RCC 7860 (cell line): Measurements from ENCODE around the gene LCN10.

Experiments
- DNase-seq: peaks from one replicate; pipeline ENCODE4 v3.0.0-alpha.2; 2015; ENCODE audit warnings: low spot score
- FAIRE-seq: peaks from 2 replicates; lab custom pipeline; 2012; peaks lifted over from hg19 to GRCh38; lab: Jason Lieb, UNC

The LCN10 gene

DNA sequence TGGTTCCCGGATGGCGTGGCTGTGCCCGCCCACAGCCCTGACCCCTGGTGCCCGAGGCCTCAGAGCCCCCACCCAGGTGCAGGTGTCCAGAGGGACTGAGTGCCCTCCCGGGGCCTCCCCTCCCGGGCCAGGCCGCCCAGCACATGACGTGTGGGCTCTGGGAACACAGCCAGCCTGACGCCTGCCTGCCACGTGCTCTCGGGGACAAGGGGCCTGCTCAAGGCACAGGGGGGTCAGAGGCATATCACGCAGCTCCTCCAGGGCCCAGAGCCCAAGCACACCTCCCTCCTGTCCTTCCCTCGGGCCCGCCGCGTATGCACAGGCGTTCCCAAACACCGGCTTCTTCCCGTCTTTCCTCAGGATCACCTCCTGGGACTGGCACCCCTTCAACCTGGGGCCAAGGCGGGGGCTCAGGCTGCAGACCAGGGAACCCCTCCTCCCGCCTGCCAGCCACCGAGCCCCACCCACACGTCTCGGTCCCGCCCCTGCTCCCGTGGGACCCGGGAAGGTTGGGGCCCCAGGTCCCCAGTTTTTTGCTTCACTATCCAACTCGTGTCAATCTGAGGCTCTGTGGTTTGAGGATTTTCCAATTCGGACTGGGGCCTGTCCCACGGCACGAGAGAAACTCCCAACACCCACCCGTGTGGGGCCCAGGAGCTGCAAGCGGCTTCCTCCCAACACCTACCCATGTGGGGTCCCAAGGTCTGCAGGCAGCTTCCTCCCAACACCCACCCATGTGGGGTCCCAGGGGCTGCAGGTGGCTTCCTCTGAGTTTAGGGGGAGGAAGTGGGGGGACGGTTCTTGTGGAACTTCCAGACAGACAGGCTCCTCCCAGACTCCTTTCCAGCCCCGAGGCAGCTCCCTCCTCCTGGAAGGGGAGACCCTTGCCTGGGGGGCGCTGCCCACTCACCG is 1.5 kb downstream of the LCN10 start:
- DNase-seq (no peak), FAIRE-seq (no peak)

DNA sequence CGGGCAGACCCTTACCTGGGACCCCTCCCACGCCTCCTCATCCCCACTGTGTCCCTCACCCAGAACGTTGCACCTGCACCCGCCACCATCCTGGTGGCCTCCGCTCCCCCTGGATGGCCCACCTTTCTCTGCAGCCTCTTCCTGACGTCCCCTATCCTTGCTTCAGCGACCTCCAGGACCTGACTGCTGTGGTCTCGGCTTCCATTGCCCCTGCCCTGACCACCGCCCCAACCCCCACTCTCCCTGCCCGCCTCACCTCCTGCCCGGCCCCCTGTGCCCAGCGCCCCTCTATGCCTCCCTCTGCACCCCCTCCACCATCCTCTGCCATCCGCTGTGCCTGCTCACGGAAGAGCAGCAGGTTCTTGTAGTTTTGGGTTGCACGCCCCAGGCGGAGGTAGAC is 2.2 kb downstream of the LCN10 start:
- FAIRE-seq, result no peak
- DNase-seq, result no peak

DNA sequence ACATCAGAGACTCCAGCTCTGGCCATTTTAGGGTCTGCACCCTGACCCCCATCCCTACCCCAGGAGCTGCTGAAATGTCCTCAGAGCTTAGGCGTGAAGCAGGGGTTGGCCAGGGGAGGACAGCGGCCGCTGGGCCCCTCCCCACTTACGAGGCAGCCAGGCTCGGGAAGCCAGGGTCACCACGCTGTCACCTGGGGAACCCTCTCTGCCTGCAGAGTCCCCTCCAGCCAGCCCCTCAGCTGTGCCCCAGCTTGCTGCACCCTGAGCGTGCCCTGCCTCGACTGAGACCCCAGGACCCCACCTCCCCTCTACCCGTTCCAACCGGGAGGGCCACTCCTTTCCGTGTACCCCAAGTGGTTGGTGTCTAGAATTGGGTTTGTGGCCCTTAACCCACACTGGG is 2.7 kb downstream of the LCN10 start:
- no peak for FAIRE-seq
- DNase-seq, result no peak

DNA sequence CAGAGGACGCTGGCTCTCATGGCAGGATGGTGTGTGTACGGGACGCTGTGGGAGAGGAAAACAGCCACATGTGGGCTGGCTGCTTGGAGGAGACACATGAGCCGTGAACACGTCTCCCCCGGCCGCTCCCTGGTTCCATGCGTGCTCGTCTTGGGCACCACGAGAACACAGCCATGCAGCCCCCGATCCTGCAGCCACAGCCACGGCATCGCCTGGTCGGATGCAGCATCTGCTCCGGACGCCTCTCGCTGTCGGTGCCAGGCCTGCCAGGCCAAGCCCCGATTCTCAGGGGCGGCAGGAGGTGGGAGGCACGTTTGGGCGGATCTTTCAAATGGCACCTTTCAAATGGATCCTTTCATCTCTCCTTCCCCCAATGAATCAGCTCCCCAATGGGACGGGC is 3.2 kb downstream of the LCN10 start:
- DNase-seq (no peak), FAIRE-seq (no peak)

GRCh38 chr9:136738960-136739359 is 3.8 kb downstream of the LCN10 start:
- FAIRE-seq, result no peak

GRCh38 chr9:136735812-136736480 is 6.8 kb downstream of the LCN10 start:
- FAIRE-seq, result no peak
- no peak for DNase-seq

More at GRCh38 chr9:136738960-136739359, 3.8 kb downstream of the LCN10 start:
- no peak for DNase-seq

DNA sequence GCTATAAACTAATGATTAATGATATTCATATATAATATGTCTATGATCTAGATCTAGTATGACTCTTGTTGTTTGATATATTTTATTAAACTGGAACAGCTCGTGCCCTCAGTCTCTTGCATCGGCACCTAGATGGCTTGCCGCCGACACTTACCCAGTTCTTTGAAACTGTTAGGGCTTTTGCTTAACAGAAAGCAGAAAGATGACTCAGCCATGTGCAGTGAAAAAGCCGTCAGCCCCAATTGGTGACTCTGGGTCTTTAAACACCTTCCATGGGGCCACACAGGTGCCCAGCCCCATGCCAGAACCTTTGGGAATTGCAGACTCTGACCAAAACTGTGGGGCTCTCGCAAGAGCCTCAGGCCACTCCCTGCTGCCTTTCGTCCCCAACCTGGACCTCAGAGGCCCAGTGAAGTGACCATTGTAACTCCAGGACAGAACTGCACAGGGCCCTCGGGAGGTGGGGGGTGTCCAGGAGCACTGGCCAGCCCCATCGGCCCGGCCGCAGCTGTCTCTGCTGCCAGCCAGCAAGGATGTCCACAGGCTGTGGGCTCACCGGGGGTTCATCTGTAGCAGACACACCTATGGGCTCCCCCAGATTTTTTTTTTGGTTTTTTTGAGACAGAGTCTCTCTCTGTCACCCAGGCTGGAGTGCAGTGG is 7.8 kb downstream of the LCN10 start:
- FAIRE-seq (no peak), DNase-seq (no peak)

- no peak for DNase-seq
- no peak for FAIRE-seq
Observed at GRCh38 chr9:136733611-136734010, 9.1 kb downstream of the LCN10 start.

DNA sequence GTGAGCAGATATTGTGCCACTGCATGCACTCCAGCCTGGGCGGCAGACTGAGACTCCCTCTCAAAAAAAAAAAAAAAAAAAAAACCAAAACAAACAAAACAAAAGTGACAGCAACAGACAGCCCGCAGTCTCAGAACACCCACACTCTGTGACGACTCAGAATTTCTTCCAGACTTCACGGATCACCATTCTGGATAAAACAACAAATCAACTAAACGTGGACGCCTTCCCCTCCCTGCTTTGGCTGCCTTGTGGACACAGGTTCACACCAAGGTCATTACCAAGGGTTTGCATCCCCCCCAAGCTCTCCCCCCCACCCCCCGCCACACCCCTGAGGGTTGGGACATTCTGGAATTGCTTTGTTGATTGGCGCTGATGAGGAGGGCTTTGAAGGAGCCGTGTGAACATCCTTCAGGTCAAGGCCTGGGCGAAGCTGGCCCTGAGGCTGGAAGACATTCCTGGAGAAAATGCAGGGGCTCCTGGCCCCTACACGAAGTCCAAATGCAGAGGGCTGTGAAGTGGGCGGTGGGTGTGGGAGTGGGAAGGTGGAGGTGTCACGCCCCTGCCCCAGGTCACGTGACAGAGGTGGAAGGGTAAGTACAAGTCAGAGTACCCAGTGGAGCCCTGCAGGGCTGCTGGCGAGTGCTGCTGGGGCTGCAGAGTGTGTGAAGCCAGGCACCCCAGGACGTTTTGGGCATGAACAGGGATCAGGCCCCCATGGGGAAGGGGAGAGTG is 10.1 kb downstream of the LCN10 start:
- FAIRE-seq (no peak), DNase-seq (no peak)

GRCh38 chr9:136729926-136730325 is 12.8 kb downstream of the LCN10 start:
- no peak for FAIRE-seq
- no peak for DNase-seq

DNA sequence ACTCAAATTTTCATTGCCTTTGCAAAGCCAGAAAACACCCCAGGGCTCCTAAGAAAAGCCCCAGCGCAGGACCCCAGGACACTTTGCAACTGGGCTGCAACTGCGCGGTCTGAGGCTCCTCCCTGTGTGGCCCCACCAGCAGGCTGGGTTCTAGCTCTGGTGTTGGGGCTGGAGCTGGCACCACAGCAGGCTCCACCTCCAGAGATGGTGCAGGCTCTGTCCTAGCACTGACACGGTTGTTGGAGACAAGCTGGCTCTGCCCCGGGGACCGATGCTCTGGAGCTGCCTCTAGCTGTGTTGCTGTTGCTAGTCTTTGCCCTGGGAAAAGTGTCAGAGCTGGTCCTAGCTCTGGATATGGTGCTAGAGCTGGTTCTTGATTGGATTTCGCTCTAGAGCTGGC is 13.6 kb downstream of the LCN10 start:
- FAIRE-seq (no peak), DNase-seq (no peak)

DNA sequence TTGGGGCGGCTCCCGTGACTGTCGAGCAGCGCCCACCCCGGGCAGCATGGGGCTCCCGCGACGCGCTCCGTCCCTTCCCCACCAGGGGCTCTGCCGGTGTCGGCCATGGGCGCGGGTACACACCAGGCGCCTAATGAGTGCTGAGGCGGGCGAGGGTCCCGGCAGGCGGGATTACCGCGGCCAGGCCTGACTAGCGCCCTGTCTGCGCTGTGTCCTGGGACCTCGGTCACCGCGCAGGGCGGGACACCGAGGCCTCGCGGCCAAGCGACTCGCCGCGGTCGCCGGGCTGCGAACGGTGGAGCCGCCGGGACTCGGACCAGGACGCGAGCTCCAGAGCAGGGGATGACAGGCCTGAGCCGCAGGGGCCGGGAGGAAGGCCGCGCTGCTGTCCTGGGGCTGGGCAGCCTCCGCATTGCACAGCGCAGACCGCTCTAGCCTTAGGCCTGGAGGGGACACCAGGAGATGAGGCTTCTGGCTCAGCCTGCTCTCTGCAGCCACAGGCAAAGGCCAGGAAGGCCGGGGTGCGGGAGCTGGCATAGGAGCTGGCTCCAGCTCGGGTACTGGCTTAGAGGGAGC is 14.1 kb downstream of the LCN10 start:
- DNase-seq (peak; percentile 8), FAIRE-seq (no peak)

DNA sequence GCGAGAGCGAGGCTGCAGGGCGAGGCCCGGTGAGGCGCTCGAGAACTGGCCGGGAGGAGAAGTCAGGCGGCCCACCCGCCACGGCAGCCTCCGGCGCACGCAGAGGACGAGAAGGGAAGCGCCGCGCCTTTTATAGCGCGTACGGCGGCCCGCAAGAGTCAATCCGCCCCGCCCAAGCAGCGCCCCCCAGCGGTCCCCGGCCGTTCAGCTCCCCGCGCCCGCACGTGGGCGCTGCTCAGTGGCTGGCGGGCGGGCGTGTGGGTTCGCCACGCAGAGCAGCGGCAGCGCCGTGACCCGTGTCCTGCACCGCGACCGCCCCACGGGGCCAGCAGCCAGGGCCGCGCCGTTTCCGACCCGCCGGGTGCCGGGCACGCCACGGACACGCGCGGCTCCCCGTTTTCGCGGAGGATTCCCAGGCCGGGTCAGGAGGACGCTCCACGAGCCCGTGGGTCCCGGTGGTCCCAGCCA is 14.6 kb downstream of the LCN10 start:
- no peak for FAIRE-seq
- peak; percentile 75 for DNase-seq

DNA sequence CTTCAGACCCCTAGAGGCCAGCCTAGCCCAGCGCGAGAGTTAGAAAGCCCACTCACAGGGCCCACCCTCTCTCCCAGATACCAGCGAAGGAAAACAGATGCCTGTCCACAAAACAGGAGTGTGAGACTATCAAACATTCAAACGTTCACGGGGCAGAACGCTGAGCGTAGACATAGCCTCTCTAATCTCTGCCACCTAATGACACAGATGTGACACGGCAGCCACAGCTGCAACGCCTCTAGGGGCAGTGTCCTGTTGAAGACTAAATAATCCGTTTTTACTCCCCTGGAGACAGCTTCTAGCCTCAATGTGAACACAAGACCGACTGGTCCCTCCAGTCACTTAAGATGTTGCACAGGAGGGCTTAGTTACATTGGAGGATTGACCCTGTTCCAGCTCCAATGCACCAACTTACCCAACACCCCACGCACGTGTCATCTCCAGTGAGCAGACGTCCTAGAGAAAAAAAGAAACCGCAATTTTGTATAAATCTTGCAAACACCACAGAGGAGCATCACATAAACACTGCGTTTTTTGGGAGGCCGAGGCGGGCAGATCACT is 16.0 kb downstream of the LCN10 start:
- DNase-seq, result peak; percentile 51
- no peak for FAIRE-seq

DNA sequence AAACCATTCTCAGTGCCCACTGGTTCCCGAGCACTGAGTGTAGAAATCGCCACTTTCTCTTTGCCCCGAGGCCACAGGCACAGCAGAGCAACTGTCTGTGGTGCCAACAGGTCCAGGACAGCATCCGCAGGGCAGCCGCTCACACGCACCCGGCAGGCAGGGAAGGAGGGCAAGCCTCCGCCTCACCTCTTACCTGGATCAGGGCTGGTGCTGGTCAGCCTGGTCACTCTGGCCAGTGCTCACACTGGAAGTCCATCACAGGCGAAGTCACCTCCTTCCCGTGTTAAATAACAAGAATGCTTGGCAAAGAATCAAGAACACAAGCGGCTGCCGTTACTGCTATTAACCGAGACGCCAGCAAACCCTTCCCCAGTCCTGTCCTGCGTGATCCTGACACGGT is 16.6 kb downstream of the LCN10 start:
- DNase-seq (no peak), FAIRE-seq (no peak)

DNA sequence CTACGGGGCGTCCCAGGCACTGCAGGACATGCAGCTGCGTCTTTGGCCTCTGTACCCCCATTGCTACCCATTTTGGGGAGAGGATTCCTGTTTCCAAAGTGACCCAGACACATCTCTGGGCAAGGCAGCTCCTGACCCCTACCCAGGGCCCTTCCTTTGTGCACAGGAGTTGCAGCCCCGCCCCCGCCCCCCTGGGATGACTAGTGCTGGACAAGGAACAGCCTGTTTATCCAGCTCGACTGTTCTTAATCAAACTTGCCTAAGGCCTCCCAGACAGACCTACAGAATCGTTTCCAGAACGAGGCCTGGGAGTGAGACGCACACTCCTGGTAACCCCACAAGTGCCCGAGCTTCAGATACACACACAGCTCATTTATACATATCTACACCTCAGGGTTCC is 17.1 kb downstream of the LCN10 start:
- FAIRE-seq (no peak), DNase-seq (peak; percentile 33)

DNA sequence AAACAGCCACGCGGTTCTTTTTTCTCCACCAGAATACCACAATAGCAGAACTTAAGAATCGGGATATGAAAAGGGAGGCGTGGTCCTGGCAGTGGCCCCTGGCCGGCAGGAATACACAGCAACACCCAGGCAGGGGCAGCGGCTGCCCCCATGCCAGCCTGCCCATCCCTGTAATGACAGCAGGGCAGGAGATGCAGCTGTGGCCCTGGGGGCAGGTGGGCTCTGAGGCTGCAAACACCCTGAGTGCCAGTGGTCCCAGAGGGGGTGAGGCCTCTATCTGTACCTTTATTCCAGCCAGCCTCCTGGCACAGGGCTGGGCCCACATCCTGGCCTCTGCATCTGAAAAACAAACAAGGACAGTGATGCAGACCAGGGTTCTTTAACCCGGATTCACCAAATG is 18.0 kb downstream of the LCN10 start:
- no peak for FAIRE-seq
- no peak for DNase-seq

GRCh38 chr9:136723989-136724388 is 18.8 kb downstream of the LCN10 start:
- no peak for DNase-seq
- FAIRE-seq, result no peak

GRCh38 chr9:136723362-136723976 is 19.3 kb downstream of the LCN10 start:
- FAIRE-seq (no peak), DNase-seq (no peak)

GRCh38 chr9:136722969-136723356 is 19.8 kb downstream of the LCN10 start:
- DNase-seq, result peak; percentile 11
- FAIRE-seq, result no peak
